Stimulated activated CD4-positive, alpha-beta T cell treated with anti-CD3 and anti-CD28 coated beads, Interleukin-4, amount 100 ng/mL, for 4 hours (primary cell): ENCODE measurements around the gene GPR137.
"Not testable (repeated sequence)": the region's sequence is repeated elsewhere in the genome, so short reads cannot be mapped to it uniquely, and the experiment has no call there.

ENCODE experiments used
- DNase-seq, 2 experiments: peaks; one replicate each; pipeline ENCODE4 v3.0.0-alpha.2; 2020

GPR137 gene, protein sequence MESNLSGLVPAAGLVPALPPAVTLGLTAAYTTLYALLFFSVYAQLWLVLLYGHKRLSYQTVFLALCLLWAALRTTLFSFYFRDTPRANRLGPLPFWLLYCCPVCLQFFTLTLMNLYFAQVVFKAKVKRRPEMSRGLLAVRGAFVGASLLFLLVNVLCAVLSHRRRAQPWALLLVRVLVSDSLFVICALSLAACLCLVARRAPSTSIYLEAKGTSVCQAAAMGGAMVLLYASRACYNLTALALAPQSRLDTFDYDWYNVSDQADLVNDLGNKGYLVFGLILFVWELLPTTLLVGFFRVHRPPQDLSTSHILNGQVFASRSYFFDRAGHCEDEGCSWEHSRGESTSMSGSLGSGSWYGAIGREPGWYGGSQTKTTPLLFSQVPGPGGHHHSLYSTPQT

DNA sequence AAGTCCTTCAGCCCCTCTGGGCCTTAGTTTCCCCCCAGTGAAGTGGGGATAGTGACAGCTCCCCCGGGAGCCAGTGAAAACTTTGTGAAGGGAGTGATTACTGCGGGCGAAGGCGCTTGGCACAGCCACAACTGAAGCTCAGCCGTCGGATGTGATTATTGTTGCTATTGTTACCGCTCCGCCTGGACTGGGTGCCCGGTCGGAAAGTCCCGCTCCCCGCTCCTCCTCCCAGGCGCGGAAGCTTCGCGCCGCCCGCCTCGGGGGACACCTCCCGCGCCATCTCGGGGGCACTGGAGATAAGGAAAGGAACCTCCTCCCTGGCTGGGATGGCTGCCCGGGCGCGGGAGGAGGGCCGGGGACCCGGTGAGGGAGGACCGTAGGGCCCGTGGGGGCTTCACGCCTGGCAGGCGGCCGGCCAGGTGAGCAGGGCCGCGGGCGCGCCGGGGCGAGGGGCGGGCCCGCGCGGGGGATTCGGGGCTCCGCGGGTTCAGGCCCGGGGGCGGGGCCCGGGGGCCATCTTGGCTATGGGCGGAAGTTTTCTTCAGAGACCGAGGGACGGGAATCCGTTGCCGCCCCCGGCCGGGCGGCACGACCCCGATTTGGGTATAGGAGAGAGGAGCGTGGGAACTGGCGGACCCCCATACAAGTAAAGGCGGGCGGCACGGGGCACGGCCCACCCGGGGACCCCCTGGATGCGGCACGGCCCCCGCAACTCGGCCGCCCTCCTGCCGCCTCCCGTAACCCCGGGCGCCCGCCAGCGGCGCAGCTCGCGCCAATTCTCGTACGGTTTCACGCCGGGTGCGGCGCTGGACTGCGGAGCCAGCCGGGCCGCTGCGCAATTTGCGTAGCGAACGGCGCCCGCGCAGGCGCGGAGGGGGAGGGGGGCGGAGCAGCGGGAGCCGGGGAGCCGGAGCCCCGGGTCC, at the start of gene GPR137:
GPR137 (plus strand) TSS at position 887 of the 923 bp plus-strand sequence. CDS start 677 bp downstream, outside the sequence.
- peak; percentile 88 to 90 for DNase-seq

DNA sequence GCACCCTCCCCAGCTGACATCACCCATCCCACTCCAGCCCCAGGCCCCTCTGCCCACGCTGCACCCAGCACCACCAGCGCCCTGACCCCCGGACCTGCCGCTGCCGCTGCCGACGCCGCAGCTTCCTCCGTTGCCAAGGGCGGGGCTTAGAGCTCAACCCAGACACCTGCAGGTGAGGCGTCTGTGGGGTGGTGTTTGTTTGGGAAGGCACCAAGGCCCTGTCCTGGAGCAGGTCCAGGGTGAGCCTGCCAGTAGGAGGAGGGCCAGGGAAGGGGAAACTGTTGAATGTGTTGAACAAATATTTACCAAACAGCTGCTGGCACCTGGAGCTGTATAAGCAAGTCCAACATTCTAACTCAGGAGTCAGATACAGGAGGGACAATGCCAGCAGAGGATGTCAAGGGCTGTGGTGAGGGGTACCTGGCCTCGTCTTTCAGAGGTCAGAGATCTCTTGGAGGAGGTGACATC, 48.1 kb upstream of the GPR137 start:
- no peak for DNase-seq

DNA sequence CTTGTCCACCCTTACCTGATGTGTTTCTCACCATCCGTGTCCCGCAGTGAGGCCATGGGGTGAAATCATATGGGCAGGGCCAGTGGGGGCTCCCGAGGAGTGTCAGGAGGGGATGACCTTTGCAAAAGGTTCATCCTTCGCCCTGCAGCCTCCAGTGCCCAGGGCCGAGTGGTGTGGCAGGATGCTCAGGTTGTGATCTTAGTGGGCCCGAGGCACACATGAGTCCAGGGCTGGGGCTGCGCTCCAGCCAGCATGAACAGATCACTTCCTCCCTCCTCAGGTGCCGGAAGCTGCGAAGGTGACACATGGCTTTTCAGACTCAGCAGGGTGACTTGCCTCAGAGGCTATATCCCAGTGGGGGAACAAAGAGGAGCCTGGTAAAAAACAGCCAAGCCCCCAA, 47.6 kb upstream of the GPR137 start:
- no peak for DNase-seq

DNA sequence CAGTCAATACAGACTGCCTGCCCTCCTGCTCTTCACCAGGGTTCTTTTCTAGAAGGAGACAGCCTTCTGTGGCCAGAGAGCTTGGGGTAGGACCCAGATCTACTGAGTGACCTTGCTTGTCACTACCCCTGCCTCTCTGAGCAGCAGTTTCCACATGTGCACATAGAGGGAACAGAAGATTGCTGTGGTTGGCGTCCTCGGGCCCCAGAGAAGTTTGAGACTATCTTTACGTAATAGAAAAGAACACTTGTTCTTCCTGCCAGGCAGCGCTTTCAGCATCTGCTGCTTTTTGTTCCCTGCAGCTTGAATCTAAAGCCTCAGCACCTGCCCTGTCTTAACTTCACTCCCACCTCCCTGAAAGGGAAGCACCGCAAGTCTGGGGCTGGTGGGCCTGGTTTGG, 46.6 kb upstream of the GPR137 start:
- no peak for DNase-seq

DNA sequence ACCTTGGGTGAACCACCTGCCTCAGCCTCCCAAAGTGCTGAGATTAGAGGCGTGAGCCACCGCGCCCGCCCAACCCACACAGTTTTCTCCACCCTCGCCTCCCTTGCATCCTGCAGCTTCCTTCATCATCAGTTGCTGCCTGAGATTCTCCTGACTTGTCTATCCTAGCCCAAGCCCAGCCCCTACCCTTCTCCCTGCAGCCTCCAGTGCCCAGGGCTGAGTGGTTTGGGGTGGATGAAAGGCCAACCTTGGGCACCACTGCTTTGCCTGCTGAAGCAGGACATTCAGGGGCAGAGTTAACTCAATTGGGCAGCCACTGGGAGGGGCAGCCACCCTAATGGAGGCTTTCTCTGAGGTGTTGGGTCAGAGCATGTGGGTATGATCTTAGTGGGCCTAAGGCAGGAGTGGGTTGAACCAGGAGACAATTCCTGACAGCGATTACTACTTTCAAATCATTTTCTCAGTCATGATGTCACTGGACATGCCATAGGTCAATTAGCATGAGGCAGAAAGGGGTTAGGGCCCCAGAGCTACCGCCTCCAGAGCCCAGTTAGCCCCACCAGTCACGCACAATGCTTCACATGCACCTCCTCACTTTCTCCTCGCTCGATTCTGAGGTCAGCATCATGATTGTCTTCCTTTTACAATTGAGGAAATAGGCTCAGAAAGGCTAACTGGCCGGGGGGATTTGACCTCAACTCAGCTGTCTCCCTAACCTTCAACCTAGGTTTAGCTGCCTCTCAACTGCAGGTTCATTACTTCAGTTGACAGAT, 45.8 kb upstream of the GPR137 start:
- no peak for DNase-seq

DNA sequence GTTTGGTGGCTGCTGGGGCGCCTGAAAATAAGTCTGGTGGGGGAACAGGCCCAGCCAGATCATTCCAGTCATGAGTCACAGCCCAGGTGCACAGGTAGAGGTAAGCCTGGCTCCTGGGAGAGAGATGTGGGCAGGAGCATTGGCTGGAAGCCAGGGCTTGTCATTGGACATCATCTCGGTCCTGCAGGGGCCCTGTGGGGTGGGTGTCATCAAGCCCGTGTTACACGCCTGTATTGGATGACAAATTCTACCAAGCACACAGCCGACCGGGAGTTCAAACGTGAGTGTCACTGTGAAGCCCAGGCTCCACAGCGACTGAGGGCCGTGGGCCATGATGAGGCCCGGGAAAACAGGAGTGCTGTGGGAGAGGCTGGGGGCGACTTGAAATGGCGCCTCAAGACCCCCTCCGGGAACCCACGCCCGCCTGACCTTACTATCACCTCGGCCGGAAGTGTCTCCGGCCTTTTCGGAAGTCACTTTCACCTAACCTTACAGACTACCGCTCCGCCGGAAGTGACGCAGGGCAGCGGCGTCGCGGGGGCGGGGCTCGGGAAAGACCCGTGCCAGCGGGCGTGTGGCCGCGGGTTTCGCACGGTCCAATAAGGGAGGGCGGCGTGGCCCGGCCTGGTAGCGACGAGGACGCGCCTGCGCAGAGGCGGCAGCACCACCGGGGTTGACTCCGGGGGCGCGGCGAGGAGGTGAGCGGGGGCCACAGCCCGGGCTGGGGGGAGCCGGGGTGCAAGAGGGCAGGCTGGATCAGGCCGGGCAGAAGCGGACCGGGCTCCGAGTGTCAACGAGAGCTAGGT, 45.0 kb upstream of the GPR137 start, which contains the start of gene FKBP2:
FKBP2 (plus strand) TSS at position 661 of the 806 bp plus-strand sequence. CDS start 1,293 bp downstream, outside the sequence.
- peak; percentile 98 to 99 for DNase-seq

DNA sequence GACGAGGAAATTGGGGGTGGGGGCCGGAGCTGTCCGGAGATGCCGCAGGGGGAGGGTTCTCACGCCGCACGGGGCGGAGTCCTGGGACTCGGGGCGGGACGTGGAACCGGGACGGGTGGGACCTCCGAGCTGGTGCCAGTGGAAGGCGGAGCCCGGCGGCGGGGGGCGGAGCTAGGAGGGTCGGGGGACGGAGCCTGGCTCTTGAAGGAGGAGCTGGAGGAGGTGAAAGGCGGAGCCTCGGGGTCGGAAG, 44.5 kb upstream of the GPR137 start:
- DNase-seq = no peak

DNA sequence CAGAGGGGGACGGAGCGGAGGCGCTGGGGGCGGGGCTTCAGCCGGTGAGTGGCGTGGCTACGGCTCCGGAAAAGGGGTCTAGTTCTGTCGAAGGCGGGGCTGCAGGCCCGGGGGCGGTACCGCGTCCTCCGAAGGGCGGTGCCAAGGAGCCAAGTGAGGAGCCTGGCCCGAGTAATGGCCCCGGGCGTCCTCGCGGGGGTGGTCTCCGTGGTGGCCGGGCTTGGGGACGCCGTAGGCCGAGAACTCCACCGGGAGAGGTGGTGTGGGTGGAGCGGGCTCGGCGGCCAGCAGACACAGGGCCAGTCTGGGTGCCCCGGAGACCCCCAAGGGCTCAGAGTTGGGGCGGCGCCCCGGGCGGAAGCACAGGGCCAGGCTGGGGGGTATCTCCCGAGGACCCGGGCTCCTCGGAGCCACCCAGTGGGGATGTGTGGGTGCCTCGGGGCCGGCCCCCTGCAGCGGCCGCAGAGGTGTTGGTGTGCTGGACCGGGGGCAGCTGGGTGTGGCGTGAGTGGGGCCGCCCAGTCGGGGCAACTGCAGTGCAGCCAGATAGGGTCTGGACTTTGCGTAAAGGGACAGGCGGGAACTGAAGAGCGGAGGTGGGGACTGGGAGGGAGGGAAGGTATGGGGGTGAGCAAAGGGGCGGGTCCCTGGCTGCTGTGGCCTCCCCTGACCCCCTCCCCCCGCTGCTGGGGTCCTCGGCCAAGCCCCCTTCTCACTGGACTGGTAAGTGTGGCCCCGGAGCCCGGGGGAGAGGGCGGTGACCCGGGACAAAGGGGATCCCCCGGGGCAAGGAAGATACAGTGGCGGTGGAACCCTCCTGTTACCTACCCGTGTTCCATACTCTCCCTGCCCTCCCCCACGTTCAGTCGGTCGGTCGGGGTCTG, 43.9 kb upstream of the GPR137 start:
- DNase-seq = peak; percentile 100

DNA sequence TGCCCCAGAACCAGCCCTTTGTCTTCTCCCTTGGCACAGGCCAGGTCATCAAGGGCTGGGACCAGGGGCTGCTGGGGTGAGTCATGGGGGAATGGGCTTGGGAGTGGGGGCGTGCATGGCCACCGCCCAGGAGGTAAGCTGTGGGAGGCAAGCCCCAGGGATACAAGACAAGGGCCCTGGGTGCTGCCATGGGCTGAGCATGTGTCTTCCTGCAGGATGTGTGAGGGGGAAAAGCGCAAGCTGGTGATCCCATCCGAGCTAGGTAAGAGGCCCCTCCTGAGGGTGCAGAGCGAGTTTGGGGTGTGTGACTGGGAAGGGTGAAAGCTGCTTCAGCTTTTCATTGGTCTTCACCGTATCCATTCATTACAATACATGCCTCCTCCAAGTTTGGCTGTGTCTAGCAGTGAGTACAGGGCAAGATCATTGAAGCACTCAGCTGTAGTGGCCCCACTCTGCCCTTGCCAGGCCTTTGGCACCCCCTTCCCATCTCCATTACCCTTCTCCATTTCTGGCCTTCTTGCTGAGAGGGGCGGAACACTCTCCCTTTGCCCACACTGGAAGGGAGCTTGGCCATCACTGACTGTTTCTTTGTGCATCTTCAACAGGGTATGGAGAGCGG, 42.3 kb upstream of the GPR137 start:
- DNase-seq = no peak

DNA sequence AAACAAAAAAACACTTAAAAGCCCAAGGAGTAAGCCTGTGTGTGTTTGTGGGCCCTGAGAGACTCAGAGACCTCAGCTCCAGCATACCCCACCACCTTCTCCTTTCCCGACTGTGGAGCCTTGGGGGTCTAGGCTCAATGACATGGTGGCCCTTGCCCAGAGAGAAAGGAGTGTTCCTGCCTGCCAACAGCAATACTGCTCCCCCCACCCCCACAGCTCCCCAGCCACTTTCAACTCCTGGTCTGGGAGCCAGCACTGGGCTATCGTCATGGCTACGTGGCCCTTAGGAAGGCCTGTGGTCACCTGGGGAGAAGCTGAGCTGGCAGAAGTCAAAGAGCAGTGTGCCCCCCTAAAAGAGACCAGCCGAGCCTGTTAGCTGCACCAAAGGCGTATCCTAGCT, 41.5 kb upstream of the GPR137 start:
- no peak for DNase-seq

DNA sequence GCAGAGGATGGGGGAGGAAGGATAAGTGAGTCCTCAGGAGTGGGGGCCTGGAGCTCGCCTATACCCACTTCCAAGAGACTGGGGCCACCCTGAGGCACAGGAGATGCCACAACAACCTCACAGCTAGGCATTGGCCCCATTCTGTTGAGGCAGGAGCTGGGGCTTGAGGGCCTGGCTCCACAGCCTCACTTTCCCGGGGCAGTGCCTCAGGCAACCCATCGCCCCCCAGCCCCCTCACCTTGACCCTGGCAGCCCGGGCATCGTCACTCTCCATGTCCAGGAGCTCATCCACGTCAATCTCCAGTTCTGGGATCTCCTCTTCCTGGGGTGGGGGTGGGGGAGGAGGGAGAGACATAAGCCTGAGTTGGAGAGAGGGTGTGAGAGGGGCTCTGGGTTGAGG, 40.7 kb upstream of the GPR137 start:
- DNase-seq = no peak

DNA sequence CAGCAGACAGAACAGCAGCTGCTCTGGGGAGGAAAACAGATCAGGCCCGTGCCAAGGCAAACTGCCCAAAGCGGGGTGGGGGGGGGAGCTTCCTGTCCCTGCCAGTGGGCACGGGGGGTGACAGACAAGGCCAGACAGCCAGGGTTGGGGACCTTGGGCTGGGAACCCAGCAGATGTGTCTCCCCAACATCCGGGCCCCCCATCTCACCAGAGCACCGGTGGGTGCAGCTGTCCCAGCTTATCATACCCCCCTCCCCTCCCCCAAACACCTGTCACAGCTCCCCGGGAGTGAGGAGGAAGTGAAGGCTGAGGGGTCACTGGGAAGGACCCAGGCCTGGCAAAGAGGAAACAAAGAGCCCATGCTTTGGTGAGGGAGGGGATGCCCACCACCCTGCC, 40.2 kb upstream of the GPR137 start:
- peak in 1 of 2 experiments; percentile 17 for DNase-seq

DNA sequence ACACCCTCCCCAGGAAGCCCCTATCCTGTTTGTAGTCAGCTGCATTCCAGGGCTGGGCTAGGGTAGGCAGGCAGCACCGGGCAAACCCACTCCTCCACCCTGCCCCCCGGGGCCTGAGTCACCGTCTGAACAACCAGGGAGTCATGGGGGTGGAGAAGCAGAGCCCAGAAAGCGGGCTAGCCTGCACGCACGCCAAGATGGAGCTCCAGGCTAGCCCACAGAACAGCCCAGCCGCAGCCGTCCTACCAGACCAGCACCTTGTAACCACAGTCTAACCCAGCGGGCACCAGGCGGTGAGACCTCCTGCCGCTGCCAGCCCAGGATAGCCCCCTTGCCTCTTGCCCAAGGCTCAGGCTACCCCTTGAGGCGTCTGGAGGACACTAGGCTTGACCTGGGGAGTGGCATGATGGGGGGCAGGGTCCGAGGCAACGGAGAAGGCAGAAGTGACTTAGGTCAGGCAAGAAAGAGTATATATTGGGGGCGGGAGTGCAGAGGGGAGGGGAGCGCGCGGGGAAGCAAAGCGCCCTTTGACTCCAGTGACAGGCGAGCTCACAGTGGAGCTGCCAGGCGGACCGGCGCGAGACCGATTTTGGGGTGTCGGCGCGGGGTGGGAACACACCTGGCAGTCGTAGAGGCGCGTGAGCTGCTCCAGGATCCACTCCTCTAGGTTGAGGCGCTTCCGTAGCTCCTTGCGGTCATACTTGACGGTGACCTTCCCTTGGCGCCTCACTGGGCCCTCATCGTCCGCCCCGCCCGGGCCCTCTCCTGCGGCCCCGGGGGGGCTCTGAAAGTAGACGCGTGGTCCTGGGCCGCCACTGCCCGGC, 39.6 kb upstream of the GPR137 start:
- peak; percentile 80 to 92 for DNase-seq

DNA sequence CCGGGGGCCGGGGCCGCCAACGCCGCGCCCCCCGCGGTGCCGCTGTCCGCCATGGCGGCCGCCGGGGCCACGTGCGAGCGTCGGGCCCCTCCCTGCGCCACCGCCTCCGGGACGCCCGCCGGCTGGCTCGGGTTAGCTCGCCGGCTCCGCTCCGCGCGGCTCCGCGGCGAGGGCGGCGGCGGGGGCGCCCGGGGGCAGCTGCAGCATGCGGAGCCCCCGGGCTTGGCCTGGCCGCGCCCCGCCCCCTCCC, 39.1 kb upstream of the GPR137 start:
- DNase-seq = not testable (repeated sequence)

DNA sequence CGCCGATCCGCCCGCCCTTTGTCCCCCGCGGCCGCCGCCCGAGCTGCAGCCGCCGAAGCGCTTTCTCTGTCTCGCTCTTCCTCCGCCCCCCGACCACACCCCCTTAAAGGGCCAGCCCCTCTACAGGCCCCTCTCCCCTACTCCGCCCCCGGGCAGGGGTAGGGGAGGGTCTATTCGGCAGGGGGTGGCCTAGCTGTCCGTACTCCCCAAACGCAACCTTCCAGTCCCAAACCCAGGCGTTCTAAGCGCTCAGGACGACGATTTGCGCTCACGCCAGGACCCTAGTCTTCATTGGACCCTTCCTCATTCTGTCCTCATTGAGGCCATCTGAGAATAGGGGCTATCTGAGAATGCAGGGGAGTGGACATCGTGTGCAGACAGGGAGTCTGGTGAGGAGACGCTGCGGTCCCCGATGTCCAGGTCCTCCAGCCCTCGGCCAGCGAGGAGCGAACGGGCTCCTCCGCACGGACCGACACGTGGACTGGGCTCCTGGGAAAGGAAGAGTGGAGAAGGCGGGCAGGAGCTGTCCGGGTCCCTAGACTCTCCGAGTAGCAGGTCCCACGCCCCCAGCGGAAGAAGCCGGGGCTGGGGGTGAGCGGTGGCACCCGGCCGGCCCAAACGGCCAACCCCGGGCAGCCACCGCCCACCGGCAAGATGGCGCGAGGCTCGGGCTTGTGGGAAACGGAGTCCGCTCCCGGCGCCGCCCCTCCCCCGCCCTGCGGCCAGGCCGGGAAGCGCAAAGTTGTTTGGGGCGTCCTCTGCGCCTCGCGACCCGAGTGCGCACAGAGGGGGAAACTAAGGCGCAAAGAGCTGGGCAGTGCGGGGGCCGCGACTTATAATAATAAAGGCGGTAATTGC, 38.5 kb upstream of the GPR137 start, which contains the start of gene PPP1R14B:
PPP1R14B (minus strand) TSS at position 73 of the 858 bp plus-strand sequence. CDS start 270 bp downstream, outside the sequence.
- DNase-seq = peak; percentile 81 to 84

DNA sequence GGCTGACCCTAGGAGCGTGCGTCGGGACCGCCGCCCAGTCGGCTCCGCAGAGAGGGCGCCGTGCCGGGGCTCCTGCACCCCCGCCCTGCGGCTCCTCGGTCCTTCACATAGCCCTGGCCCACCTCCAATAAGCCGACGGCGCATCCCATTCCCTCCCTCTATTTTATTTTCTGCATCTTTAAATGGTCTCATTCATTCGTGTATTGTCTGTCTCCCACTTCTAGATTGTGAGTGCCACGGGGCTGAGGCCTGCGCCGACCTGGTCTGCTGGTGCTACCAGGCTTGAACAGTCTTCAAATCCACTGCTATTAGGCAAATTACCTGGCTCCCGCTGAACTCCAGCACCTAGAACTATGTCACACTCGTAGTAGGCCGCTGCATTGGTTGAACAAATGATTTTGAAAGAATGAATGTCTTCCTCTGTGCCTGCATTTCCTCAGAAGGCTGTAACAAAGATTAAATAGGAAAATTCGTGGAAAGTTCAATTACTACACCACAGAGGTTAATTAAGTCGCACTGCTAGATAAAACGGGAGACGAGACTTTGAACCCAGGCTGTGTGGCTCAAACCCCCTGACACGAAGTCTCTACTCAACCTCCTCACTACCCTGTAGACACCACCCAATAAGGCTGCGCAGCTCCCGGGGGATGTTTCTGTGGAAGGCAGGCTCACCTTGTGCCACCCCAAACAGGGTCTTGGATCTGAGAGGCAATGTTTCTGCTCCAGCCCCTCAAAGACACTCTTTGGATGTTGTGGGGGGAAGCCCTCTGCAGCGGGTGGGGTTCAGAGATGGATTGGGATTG, 37.7 kb upstream of the GPR137 start:
- no peak for DNase-seq

DNA sequence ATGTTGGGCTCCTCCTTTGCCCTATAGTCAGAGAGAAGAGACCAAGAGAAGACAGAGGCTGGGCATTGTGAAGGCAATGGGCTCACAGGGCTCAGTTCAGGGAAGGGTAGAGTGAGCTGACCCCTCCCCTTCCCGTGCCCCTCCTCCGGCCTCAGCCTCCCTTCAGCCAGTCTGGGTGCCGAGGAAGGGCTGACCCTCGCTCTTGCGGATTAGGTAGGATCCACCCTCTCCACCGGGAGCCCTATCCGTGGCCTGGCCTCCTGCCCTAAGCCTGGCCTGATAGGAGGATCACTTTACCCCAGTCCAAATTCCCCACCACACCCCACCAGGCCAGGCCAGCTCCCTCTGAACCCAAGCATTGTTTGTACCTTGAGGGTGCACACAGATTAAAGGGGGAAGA, 37.1 kb upstream of the GPR137 start:
- no peak for DNase-seq

DNA sequence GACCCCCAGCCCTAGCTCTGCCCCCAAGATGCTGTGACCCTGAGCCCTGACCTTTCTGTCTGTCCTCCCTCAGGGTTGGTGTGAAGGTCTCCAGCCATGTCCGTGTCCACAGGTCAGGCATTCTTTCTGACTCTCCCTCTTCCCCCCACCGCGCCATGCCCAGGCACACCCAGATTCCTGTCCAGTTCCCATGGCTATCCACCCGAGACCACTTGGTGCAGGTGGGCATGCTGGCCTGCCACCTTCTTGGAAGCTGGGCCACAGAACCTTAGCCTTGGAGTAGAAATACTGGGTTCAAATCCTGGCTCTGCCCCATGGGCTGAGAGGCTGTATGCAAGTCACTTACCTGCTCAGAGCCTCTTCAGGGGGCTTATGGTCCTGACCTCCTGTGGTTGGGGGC, 36.6 kb upstream of the GPR137 start:
- DNase-seq = no peak
